C4-2B (cell line): Measurements from ENCODE around the gene HTR4.

ENCODE experiments used
- H3K27ac ChIP-seq: fragments of 450-650 bp; 2 replicates; pipeline ENCODE4 v1.5.1; 2017
- CTCF ChIP-seq: fragments of 450-650 bp; conservative IDR thresholded peaks from 2 replicates; pipeline ENCODE4 v1.5.1; 2017; ENCODE audit warnings: mild to moderate bottlenecking
- ZFX ChIP-seq: fragments of 450-650 bp; IDR thresholded peaks from 2 replicates; pipeline ENCODE4 v1.6.1; 2017

HTR4 gene

DNA sequence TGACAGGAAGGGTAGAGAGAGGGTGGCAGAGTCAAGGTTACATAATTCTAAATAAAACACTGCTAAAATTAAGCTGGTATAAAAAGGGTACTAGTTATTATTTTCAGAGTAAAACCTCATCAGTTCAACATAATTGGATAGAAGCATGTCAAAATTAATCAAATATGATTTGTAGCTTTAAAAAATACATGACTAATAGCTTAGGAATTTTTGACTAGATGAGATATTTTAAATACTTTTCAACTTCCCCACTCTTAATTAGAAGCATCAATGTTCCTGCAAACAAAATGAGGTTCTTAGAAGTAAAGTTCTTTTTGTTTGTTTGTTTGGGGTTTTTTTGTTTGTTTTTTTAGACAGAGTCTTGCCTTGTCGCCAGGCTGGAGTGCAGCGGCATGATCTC is 29.1 kb downstream of the HTR4 start:
- TF ChIP-seq CTCF = no peak
- TF ChIP-seq ZFX = no peak
- no peak overlapping the region for H3K27ac ChIP-seq

DNA sequence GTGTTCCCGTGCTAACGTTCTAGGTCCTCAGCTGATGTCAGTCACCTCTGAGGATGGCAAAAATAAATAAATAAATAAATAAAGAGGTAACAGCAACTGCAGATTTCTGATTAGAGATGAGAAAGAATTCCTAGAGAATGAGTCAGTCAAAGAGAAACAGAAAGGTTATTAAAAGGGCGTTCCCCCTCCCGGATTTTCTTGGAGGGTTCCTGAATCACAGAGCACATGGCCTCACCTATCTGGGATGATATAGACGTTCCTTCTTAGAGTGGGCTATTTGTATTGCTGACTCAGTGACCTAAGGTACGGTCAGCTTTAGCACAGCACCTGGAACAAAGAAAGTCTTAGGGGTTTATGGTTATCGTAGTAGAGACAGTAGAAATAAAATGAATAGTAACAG is 30.6 kb downstream of the HTR4 start:
- H3K27ac ChIP-seq = no peak overlapping the region
- no peak for TF ChIP-seq CTCF
- no peak for TF ChIP-seq ZFX

DNA sequence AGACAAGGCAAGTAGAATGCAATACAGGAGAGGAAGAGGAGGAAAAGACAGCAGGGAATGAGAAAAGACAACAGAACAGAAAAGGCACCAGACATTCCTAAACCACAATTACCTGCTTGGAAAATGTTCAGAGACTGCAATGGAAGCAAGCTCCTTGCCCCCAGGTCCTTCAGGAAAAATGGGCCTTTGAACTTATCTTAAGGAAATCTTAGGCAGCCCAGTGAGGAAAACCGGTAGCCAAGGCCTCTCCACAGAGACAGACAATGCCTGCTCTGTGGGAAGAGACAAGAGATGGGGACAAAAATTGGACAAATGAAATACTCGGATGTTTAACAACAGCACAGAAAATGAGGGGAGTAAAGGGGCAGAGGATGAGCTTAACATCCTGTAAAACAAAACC is 31.2 kb downstream of the HTR4 start:
- no peak overlapping the region for H3K27ac ChIP-seq
- no peak for TF ChIP-seq ZFX
- no peak for TF ChIP-seq CTCF

- no peak for TF ChIP-seq ZFX
- no peak for TF ChIP-seq CTCF
Measured at GRCh38 chr5:148620696-148621095, 33.6 kb downstream of the HTR4 start.

DNA sequence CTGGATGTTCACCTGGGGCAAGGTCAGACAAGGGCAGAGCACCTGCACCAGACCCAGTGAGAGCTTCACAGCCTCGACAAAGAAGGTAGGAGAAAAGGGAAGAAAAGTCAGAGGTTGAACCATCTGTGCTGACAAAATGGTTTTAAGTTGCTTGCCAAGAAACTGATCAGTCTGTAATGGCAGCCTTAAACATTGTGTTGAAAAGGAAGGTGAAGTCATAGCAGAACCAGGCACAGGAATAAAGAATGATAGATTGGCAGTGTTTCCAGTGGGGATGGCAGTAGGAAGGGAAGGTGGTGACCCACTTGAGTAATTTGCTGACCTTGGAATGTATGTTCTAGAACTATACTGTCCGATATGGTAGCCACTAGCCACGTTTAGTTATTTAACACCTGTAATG is 34.2 kb downstream of the HTR4 start:
- no peak overlapping the region for H3K27ac ChIP-seq
- TF ChIP-seq CTCF = no peak
- no peak for TF ChIP-seq ZFX

More at GRCh38 chr5:148620696-148621095, 33.6 kb downstream of the HTR4 start:
- no peak overlapping the region for H3K27ac ChIP-seq

- no peak overlapping the region for H3K27ac ChIP-seq
- TF ChIP-seq CTCF = no peak
- no peak for TF ChIP-seq ZFX
Measured at GRCh38 chr5:148619484-148619883, 34.8 kb downstream of the HTR4 start.

DNA sequence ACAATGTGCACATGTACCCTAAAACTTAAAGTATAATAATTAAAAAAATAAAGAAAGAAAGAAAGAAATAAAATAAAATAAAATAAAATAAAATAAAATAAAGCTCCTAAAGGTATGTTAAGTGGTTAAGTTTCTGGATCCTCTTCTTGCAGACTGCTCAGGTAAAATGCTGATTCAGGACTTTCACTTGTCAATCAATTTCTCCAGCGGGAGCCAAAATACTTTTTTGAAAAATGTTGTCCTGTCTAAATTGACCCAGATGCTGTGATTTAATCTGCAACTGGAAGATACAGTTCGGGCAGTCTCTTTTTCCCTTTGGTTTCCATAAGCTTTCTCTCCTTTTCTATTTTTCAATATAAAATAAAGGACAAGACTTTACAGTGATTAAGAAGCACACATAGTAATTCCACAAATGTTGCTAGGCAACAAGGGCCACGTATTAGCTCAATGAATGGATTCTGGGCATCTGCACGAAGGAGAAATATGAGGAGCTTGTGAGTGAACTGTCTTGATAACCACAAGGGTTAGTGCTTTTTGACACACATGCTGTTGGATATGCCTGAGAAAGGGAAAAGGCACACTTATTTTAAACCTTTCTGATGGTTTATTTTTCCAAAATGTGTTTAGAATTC is 38.6 kb downstream of the HTR4 start:
- H3K27ac ChIP-seq = no peak overlapping the region

More for the DNA sequence above, 38.6 kb downstream of the HTR4 start:
- TF ChIP-seq CTCF (no peak), ZFX (no peak)
